Loucy (cell line): ENCODE results near the gene QSER1.

Experiments
- H2AFZ ChIP-seq: fragments of 200-600 bp; sonication (generic); 2 replicates; pipeline ENCODE4 v1.6.0; 2016; ENCODE audit warnings: antibody characterized with exemption, mild to moderate bottlenecking, low read length, moderate library complexity
- H3F3A ChIP-seq: fragments of 200-600 bp; 2 replicates; pipeline ENCODE4 v1.6.0; 2016; ENCODE audit warnings: antibody characterized with exemption, low read depth, mild to moderate bottlenecking
- H3K27me3 ChIP-seq: fragments of 200-600 bp; sonication (generic); 2 replicates; pipeline ENCODE4 v1.6.1; 2014; ENCODE audit warnings: low read length, mild to moderate bottlenecking; ENCODE audit not compliant: insufficient read depth, poor library complexity, severe bottlenecking
- H3K36me3 ChIP-seq: fragments of 200-600 bp; sonication (generic); 2 replicates; pipeline ENCODE4 v1.6.1; 2016; ENCODE audit warnings: low read length; ENCODE audit not compliant: insufficient read depth
- H3K4me1 ChIP-seq: fragments of 200-600 bp; sonication (generic); 2 replicates; pipeline ENCODE4 v1.5.1; 2014; ENCODE audit warnings: low read length, mild to moderate bottlenecking; ENCODE audit not compliant: insufficient read depth, poor library complexity, severe bottlenecking
- H3K4me2 ChIP-seq: fragments of 200-600 bp; sonication (generic); 2 replicates; pipeline ENCODE4 v1.6.0; 2014; ENCODE audit warnings: antibody characterized with exemption, low read length, low read depth, mild to moderate bottlenecking; ENCODE audit not compliant: poor library complexity, severe bottlenecking
- H3K4me3 ChIP-seq: fragments of 200-600 bp; sonication (generic); 2 replicates; pipeline ENCODE4 v1.5.1; 2014; ENCODE audit warnings: low read length, mild to moderate bottlenecking, mixed read lengths; ENCODE audit not compliant: poor library complexity, severe bottlenecking
- H3K79me2 ChIP-seq: fragments of 200-600 bp; sonication (generic); 2 replicates; pipeline ENCODE4 v1.6.1; 2014; ENCODE audit warnings: low read length; ENCODE audit not compliant: insufficient read depth
- H3K9ac ChIP-seq: fragments of 200-600 bp; sonication (generic); 2 replicates; pipeline ENCODE4 v1.6.0; 2014; ENCODE audit warnings: mild to moderate bottlenecking, low read depth, low read length, moderate library complexity; ENCODE audit not compliant: poor library complexity, severe bottlenecking
- H3K9me2 ChIP-seq: fragments of 200-600 bp; sonication (generic); replicated peaks from 2 replicates; pipeline ENCODE4 v1.6.1; 2016; ENCODE audit warnings: low read depth, low read length, mixed read lengths
- H3K9me3 ChIP-seq: fragments of 200-600 bp; sonication (generic); 2 replicates; pipeline ENCODE4 v1.6.1; 2014; ENCODE audit warnings: mild to moderate bottlenecking, antibody characterized with exemption, low read length, low read depth; ENCODE audit not compliant: insufficient read depth
- H4K20me1 ChIP-seq: fragments of 200-600 bp; sonication (generic); 2 replicates; pipeline ENCODE4 v1.6.0; 2014; ENCODE audit warnings: antibody characterized with exemption, low read length, mild to moderate bottlenecking; ENCODE audit not compliant: insufficient read depth, poor library complexity, severe bottlenecking
- EZH2phosphoT487 ChIP-seq: fragments of 200-600 bp; IDR thresholded peaks from 2 replicates; pipeline ENCODE4 v1.6.1; 2018; ENCODE audit warnings: antibody characterized with exemption, mild to moderate bottlenecking, moderate library complexity, borderline replicate concordance
- TF ChIP-seq, protein P1 (sequence below): fragments of 200-600 bp; sonication (generic); conservative IDR thresholded peaks from 2 replicates; pipeline ENCODE4 v1.5.1; 2014; ENCODE audit warnings: mild to moderate bottlenecking, antibody characterized with exemption, low read length

The QSER1 gene

DNA sequence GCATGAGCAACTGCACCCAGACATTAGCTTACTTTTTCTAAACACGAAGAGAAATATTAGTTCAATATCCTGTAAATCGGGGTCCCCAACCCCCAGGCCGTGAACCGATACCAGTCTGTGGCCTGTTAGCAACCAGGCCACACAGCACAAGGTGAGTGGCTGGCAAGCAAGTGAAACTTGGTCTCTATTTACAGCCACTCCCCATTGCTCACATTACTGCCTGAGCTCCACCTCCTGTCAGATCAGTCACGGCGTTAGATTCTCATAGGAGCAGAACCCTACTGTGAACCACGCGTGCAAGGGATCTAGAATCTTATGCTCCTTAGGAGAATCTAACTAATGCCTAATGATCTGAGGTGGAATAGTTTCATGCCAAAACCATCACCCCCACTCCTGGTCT is 95.2 kb downstream of the QSER1 start:
- H3K4me1 ChIP-seq = no peaks in the 10 kb centered on the region
- H3F3A ChIP-seq = no peaks in the 10 kb centered on the region
- no peaks in the 10 kb centered on the region for H3K79me2 ChIP-seq
- H3K27me3 ChIP-seq = no peaks in the 10 kb centered on the region
- TF ChIP-seq, protein P1, sequence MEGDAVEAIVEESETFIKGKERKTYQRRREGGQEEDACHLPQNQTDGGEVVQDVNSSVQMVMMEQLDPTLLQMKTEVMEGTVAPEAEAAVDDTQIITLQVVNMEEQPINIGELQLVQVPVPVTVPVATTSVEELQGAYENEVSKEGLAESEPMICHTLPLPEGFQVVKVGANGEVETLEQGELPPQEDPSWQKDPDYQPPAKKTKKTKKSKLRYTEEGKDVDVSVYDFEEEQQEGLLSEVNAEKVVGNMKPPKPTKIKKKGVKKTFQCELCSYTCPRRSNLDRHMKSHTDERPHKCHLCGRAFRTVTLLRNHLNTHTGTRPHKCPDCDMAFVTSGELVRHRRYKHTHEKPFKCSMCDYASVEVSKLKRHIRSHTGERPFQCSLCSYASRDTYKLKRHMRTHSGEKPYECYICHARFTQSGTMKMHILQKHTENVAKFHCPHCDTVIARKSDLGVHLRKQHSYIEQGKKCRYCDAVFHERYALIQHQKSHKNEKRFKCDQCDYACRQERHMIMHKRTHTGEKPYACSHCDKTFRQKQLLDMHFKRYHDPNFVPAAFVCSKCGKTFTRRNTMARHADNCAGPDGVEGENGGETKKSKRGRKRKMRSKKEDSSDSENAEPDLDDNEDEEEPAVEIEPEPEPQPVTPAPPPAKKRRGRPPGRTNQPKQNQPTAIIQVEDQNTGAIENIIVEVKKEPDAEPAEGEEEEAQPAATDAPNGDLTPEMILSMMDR = no peak
- no peak for TF ChIP-seq EZH2phosphoT487
- peaks cover 9% of the 10 kb centered on the region for H3K9me3 ChIP-seq
- H3K4me2 ChIP-seq = no peak overlapping the region
- no peaks in the 10 kb centered on the region for H3K36me3 ChIP-seq
- H2AFZ ChIP-seq = no peak overlapping the region
- H4K20me1 ChIP-seq = no peaks in the 10 kb centered on the region
- no peaks in the 10 kb centered on the region for H3K9me2 ChIP-seq
- no peak overlapping the region for H3K4me3 ChIP-seq
- no peak overlapping the region for H3K9ac ChIP-seq

DNA sequence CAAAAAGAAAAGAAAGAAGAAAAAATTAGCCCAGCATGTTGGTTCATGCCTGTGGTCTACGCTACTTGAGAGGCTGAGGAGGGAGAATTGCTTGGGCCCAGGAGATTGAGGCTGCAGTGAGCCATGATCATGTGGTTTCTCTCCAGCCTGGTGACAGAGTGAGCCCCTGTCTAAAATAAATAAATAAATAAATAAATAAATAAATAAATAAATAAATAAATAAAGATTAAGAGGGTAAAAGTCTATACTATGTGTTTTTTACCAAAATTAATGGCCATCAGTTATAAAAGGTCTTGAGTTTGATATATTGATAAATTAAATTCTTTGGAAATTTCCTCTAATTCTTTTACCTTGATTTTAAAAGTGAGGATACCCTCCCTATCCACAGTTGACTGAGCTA is 97.9 kb downstream of the QSER1 start:
- H3K4me2 ChIP-seq = no peak overlapping the region
- no peaks in the 10 kb centered on the region for H3K36me3 ChIP-seq
- H3K4me1 ChIP-seq = no peaks in the 10 kb centered on the region
- TF ChIP-seq, protein P1 = no peak
- TF ChIP-seq EZH2phosphoT487 = no peak
- no peak overlapping the region for H2AFZ ChIP-seq
- H4K20me1 ChIP-seq = no peaks in the 10 kb centered on the region
- peaks cover 9% of the 10 kb centered on the region for H3K9me3 ChIP-seq
- H3K9me2 ChIP-seq = no peaks in the 10 kb centered on the region
- no peak overlapping the region for H3K4me3 ChIP-seq
- no peaks in the 10 kb centered on the region for H3F3A ChIP-seq
- H3K27me3 ChIP-seq = no peaks in the 10 kb centered on the region
- no peak overlapping the region for H3K9ac ChIP-seq
- no peaks in the 10 kb centered on the region for H3K79me2 ChIP-seq

DNA sequence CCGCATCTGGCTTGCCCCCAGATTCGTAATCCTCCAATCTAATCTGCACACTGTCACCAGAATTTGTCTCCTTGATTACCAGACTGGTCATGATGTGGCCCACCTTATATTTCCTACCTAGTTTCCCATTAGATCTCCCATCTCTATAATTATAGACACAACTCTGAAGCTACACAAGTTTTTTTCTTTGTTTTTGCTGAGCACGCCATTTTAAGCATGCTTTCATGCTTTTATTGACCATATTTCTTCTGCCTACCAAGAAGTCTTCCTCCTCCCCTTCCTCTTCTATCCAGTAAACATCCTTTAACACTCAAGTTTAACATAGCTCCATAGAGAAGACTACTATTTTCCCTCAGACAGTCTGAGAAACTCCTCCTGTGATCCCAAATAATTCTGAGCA is 98.8 kb downstream of the QSER1 start:
- Histone ChIP-seq H2AFZ (no peak overlapping the region), H3K4me3 (no peak overlapping the region), H3F3A (no peaks in the 10 kb centered on the region), H3K4me1 (no peaks in the 10 kb centered on the region), H3K4me2 (no peak overlapping the region), H3K9me3 (peaks cover 9% of the 10 kb centered on the region), H3K36me3 (no peaks in the 10 kb centered on the region), H3K9ac (no peak overlapping the region), H3K79me2 (no peaks in the 10 kb centered on the region), H4K20me1 (no peaks in the 10 kb centered on the region), H3K9me2 (no peaks in the 10 kb centered on the region), H3K27me3 (no peaks in the 10 kb centered on the region)
- TF ChIP-seq, protein P1 = no peak
- TF ChIP-seq EZH2phosphoT487 = no peak
